NCI-H2227 treated with DMSO at 0.1 percent for 48 hours (cell line): ENCODE measurements around the gene CDH8.

Experiments used
- DNase-seq: peaks from one replicate; lab custom pipeline; 2025; lab: John Stamatoyannopoulos, UW

The CDH8 gene

GRCh38 chr16:61616088-61616487 lies 420.1 kb downstream of the CDH8 start:
- no peak for DNase-seq

GRCh38 chr16:61611847-61612491 lies 424.3 kb downstream of the CDH8 start:
- DNase-seq = no peak

GRCh38 chr16:61606581-61606980 lies 429.7 kb downstream of the CDH8 start:
- DNase-seq = no peak
